GM19467 (cell line): ENCODE results near the gene IMMP1L.

Source experiments
- ATAC-seq: cut with Tn5 transposase; IDR thresholded peaks from one replicate; pipeline ENCODE4 v1.9.1; 2021; ENCODE audit warnings: mild to moderate bottlenecking, moderate library complexity; ENCODE audit not compliant: unreplicated experiment

IMMP1L gene

DNA sequence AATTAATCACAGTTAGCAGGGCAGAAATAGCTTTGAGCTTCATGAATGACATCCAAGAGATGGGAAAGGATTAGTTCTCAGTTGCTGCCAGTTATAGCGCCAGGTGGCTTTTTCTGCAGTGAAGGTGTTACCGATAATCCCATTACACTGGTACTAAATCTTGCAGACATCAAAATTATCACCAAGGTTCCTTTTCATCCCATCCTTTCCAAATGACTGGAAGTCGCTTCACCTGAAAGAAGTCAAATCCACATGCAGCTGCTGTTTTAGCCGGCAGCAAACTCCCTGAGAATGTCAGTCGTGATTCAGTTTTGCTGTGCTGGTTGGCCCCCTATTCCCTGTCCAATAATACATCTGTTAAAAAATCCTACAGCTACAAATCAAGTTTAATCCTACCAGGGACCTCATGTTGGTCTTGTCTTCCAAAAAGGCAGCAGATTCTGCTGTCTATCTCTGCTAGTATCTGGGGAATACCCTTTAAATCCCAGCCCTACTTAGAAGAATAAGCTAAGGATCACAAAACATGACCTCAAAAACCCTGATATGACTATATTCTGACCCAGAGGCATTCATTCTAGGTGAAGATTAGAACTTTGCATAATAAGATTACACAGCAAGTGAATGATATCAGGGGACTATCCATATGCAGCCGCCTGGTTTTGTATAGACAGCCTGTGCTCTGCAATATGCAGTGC is 31.7 kb downstream of the IMMP1L start:
- no peak for ATAC-seq

DNA sequence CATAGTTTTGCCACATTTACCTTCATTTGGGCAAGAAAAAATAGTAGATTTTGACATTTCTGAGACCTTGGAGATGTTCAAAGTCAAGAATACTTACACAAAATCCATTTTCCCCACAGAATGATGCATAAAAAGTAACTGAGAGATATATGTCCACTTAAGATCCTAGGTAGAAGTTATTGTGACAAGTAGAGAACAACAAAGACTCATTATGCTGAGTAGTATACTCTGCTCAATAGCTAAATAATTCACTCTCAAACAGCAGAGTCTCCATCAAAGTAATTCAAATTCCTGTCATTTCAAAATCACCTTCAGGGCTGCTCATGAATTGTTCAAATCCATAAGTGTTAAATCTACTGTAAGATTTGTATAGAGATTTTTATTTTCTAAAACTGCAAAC is 35.3 kb downstream of the IMMP1L start:
- no peak for ATAC-seq

GRCh38 chr11:31464436-31464835 is 45.0 kb downstream of the IMMP1L start:
- no peak for ATAC-seq

DNA sequence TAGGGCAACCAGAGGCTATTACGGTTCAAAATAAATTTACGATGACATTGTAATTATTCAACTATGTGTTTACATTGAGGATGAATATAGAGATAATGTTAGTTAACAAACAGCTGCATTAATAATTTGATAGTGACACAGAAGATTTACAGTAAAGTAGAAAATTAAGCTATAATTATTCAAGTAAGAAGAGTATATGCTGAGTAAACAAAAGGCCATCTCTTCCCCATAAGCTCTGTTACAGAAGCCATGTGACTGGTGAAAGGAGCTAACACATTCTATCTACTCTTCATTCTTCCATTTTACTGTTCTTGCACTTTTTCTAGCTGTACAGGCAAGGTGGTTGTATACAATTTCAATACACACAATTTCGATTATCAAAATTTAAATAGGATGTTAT is 54.2 kb downstream of the IMMP1L start:
- ATAC-seq, result no peak

DNA sequence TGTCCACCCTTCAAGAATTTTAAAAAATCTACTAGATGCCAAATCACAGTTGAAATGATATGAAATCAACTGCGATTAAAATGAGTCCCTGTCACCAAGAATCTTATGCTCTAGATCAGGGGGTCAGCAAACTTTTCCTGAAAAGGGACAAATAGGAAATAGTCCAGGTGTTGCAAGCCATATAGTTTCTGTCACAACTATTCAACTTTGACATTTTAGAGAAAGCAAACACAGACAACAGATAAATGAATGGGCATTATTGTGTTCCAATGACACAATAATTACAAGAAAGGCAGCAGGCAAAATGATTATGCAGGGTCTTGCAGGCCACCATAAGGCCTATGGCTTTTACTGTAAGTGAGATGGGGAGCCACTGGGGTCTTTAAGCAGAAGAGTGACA is 58.6 kb downstream of the IMMP1L start:
- ATAC-seq, result no peak

GRCh38 chr11:31449040-31449439 is 60.4 kb downstream of the IMMP1L start:
- no peak for ATAC-seq

DNA sequence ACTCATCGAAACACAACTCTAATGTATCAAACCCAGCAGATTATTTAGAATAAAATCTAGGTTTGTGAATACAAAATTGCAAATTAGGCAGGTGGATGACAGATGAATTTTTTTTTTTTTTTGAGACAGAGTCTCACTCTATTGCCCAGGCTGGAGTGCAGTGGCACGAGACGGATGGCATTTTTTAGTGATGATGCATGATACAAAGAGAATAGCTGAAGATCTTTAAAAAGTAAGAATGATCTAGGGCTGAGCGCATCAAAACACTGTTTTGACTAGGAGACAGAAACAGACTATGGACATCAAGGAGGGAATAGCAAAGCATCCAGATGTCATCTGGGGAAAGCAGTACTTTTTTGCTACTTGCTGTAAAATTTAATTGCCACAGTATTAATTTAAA is 63.8 kb downstream of the IMMP1L start:
- no peak for ATAC-seq

DNA sequence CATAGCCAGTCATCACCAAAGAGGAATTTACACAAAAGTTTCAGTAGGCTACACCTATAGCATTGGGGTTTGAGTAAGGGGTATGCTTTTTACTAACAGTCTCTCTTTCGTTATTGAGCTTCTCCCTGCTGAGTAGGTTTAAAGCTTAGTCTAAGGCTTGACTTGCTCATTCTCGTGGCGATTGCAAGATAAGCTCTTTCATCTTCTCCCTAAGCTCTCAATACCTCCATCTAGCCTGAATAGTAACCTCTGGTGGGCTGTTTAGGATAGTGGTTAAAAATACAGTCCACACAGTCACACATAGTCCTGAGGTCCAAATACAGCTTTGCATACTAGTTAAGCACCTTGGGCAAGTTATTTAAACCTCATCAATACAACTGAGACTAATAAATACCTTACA is 65.6 kb downstream of the IMMP1L start:
- ATAC-seq, result no peak

GRCh38 chr11:31442086-31442485 is 67.3 kb downstream of the IMMP1L start:
- ATAC-seq, result no peak

DNA sequence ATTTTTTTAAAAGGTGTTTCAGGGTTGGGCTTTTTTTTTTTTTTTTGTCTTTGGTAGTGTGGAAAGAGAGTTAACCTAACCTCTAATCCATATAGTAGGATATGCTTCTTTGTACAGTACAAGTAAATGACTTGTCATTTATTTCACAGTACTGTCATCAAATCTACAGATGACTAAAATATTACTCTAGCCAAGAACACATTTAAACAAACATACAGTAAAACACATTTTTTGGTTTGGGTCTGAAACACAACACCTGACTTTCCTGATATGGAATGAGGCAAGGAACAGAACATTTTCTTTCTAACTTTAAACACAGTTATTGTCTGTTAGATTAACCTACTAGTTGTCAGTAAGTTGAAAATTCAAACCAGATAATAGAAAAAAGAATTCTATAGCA is 68.1 kb downstream of the IMMP1L start:
- no peak for ATAC-seq

GRCh38 chr11:31437742-31438435 is 71.5 kb downstream of the IMMP1L start:
- no peak for ATAC-seq

GRCh38 chr11:31433851-31434250 is 75.6 kb downstream of the IMMP1L start:
- ATAC-seq, result no peak

DNA sequence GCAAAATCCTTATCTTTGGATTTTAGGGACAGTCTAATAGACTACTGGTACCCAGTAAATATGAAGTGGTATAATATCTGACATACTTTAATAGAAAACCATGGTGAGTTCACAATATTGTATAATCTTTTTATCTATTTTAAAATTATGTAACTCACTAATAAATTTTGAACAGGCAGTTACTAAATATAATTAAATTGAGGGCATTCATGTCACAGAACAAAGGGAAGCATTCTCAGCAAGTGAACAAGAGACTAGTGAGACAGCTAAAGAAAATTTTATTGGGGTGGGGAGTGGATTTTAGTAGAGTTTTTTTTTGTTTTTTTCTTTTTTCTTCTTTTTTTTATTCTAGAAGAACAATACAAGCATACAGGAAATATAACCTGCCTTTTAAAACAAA is 84.8 kb downstream of the IMMP1L start:
- ATAC-seq, result no peak

DNA sequence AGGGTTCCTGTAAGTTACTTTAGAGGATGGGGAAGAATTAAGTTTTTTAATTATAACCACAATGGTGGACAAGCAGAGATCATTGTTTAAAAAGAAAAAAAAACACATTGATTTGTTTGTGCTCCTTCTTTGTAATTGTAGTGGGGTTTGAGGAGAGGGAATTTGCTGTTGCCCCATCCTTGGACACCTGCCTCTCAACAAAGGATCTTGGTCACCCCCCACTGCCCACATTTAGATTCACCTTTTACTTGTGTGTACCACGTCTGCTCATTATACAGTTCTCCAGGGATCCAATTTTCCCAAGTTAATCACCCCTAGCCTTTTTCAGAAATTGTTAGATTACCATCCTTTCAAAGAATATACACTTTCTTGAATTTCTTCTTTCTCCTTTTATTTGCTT is 86.7 kb downstream of the IMMP1L start:
- no peak for ATAC-seq

DNA sequence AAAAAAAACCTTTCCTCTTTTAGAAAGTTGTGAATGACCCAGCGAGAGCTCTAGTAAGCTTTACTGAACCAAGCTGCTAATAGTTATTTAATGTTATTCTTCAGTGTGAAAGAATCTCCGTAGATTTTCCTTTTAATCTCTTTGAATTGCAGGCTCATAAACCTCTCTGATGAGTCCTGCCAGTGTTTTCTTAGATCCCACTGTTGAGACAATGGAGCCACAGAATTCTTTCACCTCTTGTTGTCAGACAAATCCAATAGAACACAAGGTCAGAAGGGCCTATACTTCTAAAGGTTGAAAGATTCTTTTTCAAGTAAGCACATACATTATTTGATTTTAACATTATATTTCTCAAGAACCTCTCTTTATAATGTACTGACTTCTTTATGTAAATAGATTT is 87.6 kb downstream of the IMMP1L start:
- no peak for ATAC-seq

DNA sequence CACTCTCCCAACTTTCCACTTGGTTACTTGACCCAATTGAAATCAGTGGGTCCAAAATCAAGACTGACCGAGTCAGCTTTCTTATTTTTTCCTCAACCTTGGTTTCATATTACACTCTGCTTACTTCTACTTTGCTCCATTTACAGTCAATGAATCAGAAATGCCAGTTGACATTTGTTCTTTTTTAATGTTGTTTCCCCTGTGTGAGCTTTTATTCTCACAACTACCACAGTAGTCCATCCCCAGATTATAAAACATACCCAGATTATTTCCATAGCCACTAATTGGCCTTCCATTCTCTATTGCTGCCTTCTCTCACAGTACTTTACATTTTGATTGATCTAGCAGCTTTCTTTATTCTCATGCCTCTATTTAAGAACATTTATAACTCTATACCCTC is 89.8 kb downstream of the IMMP1L start:
- ATAC-seq, result no peak

DNA sequence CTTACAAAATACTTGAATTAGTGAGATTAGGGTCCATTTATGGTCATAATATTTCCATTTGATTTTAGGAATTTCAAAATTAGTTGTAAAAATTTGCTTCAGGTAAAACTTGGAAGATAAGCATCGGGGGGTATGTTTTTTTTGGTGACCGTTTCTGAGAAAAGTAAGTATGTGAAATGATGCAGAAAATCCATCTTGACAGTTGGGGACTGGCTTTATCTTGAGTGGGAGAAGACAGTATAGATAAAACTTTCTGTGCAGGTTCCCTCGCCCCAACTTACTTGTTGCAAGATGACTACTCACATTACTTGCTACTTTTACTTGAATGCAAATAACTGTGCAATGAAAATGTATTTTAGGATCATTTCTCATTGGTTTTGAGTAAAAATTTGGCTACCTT is 90.3 kb downstream of the IMMP1L start:
- no peak for ATAC-seq

GRCh38 chr11:31417816-31418215 is 91.6 kb downstream of the IMMP1L start:
- ATAC-seq, result no peak

- ATAC-seq, result no peak
These were observed 92.1 kb downstream of the IMMP1L start for GRCh38 chr11:31417357-31417756.

DNA sequence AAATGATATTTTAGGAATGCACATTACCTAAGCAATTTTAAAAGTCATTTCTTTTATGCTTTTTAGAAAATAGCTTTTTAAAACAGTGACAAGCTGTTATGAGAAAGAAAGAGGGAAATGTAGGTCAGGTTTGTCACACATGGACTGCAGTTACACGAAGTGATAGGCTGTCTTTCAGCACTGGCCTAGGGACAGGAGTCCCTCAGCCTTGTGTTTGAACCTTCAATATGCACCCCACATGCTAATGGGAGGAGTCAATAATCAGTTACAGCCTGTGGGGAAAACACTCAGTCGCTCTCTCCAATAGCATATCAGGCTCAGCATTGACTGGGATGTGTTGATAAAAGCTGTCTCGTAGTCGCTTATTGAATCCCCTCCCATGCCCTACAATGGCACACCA is 94.0 kb downstream of the IMMP1L start:
- no peak for ATAC-seq

DNA sequence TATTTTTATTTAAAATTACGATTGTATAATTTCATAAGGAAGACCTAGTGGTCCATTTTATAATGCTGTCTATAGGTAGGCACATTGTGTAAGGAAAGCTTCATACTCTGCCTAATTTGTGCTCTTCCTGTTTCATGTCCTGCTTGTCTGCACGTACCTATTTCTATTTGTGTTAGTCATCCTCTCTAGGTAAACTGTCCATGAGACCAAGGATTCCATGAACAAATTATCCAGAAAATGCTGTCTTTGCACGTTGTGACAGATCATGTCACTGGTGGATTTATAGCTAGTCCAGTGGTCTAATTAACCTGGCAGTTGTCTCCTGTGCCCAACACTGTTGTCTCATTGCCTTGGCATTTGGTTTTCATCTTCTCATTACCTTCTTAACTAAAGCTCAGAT is 95.1 kb downstream of the IMMP1L start:
- no peak for ATAC-seq

- no peak for ATAC-seq
These were observed 96.5 kb downstream of the IMMP1L start for GRCh38 chr11:31412946-31413345.

DNA sequence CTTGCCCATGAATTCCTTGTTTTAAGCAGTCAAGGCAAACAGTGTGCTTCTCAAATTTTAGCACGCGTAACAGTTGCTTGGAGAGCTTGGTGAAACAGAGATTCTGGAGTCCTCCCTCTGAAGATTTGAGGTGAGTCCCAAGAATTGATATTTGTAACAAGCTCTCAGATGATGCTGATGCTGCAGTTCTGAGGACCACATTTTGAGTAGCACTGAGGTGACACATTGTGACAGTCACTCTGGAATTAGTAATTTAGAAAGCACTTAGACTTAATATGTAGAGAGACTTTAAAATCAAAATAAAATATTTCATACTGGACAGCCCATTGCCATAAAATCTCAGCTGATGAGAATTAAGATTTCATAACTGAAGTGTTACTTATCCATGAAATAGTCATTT is 101.2 kb downstream of the IMMP1L start:
- ATAC-seq, result no peak
